SH-SY5Y (cell line): ENCODE measurements around the gene OGFRL1.

Experiments
- GATA2 ChIP-seq: IDR thresholded peaks from 2 replicates; pipeline ENCODE4 v1.6.1; 2011; ENCODE audit warnings: mild to moderate bottlenecking, low read depth, low read length
- GATA3 ChIP-seq: IDR thresholded peaks from 2 replicates; pipeline ENCODE4 v1.6.1; 2011; ENCODE audit warnings: low read depth, mild to moderate bottlenecking, low read length, moderate library complexity

- no peak for TF ChIP-seq GATA2
- no peak for TF ChIP-seq GATA3
These were observed 58.5 kb downstream of the OGFRL1 start for GRCh38 chr6:71347119-71347518.
